ENCODE results near the gene CHSY1. TPM values are rescaled to one million over a fixed set of nuclear protein-coding genes. Genes with fewer than 3 reads are reported as not detected.

CHSY1 gene
- total RNA-seq, 2 experiments from 2014 or later: 5.8 to 6.7 TPM

DNA sequence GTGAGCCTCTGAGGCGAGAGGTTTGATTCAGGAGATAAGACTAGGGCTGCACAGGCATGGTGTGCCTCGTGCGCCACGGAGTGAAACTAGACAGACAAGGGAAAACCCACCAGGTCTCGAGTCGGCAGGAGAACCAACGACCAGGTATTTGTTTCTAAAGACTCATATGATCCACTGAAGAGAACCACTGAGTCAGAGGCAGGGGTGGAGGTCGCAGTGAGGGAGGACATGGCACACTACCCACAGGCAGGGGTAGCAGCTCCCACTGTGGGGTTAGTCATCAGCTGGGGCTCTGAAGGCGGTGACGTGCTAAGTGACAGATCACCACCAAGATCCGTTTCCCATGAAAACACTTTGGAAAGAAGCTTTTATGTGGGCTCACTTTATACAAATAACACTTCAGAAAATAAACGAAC lies 45.7 kb downstream of the CHSY1 start:
- TF ChIP-seq, protein P1, sequence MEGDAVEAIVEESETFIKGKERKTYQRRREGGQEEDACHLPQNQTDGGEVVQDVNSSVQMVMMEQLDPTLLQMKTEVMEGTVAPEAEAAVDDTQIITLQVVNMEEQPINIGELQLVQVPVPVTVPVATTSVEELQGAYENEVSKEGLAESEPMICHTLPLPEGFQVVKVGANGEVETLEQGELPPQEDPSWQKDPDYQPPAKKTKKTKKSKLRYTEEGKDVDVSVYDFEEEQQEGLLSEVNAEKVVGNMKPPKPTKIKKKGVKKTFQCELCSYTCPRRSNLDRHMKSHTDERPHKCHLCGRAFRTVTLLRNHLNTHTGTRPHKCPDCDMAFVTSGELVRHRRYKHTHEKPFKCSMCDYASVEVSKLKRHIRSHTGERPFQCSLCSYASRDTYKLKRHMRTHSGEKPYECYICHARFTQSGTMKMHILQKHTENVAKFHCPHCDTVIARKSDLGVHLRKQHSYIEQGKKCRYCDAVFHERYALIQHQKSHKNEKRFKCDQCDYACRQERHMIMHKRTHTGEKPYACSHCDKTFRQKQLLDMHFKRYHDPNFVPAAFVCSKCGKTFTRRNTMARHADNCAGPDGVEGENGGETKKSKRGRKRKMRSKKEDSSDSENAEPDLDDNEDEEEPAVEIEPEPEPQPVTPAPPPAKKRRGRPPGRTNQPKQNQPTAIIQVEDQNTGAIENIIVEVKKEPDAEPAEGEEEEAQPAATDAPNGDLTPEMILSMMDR (IDR thresholded peaks at IDR 0.05): no peak
- ChIA-PET POLR2A (no interaction called here), CTCF (interaction anchor here (0.5 to 1.5 kb wide), 2 partner anchors 16 to 25 kb away, joined by 3 to 4 read pairs; no protein-coding TSS in a partner anchor)
- Mint-ChIP-seq H3K36me3 (ENCODE audit: low read depth) (no peaks in the 10 kb centered on the region), H3K4me3 (peak overlapping the region; percentile 85), H3K9me3 (no peaks in the 10 kb centered on the region), H3K27ac (peak overlapping the region; percentile 76), H3K4me1 (ENCODE audit: low read depth) (peaks cover 76% of the 10 kb centered on the region), H3K27me3 (no peaks in the 10 kb centered on the region)
- DNase-seq (peak; percentile 14 to 80 (median 58)), ATAC-seq (ENCODE audit: poor library complexity) (peak; percentile 93)
- Histone ChIP-seq H3K4me1 (ENCODE audit: insufficient read depth, low read length) (peaks cover 17% of the 10 kb centered on the region), H3K4me3 (ENCODE audit: low read length) (peak overlapping the region; percentile 35), H3K9me3 (ENCODE audit: control insufficient read depth in 1 of 2, insufficient read depth in 1 of 2, low read length in 2 of 2) (no peaks in the 10 kb centered on the region), H3K36me3 (ENCODE audit: insufficient read depth, low read length) (no peaks in the 10 kb centered on the region), H3K27ac (ENCODE audit: low read depth in 1 of 2, low read length in 2 of 2) (no peak overlapping the region), H3K27me3 (ENCODE audit: control insufficient read depth in 1 of 2, insufficient read depth in 2 of 2, low read length in 2 of 2) (no peaks in the 10 kb centered on the region)
- intact Hi-C loops (cut with DNase I, micrococcal nuclease): loop anchor here in 1 of 2 experiments (5.0 kb wide), 1 partner anchor 36 kb away; no protein-coding TSS in a partner anchor

DNA sequence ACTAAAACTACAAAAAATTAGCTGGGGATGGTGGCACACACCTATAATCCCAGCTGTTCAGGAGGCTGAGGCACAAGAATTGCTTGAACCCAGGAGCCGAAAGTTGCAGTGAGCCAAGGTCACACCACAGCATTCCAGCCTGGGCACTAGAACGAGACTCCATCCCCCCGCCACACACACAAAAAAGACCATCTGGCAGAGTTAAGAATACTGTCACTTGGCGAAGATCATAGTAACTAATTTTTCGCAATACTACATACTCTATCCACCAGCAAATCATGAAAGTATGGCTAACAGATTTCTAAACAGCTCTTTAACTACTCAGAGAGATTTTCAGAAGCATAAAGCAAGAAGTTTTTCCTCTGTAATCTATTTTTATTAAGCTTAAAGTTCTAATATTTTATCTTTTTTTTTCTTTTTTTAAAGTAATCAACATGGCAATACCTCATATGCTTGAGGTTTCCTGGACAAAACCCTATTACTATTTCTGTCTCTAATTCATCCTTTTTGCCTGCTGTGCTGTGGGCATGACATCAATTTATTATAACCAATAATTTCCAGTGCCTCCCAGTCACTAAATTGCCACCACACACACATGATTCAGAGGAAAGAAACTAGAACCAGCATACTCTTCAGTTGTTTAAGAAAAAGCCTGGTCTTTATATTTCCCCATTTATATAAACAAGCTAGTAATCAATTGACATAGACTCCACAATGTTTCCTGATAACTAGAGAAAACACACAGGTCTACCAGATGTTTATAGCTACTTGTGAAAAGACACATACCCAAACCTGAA lies 46.9 kb downstream of the CHSY1 start:
- no peaks in the 10 kb centered on the region for H3K9me3 ChIP-seq (ENCODE audit: control insufficient read depth in 1 of 2, insufficient read depth in 1 of 2, low read length in 2 of 2)
- H3K36me3 Mint-ChIP-seq (ENCODE audit: low read depth): no peaks in the 10 kb centered on the region
- no peak overlapping the region for H3K4me3 ChIP-seq (ENCODE audit: low read length)
- CTCF ChIA-PET: interaction anchor here (1.5 kb wide), 1 partner anchor 17 kb away, joined by 4 read pairs; no protein-coding TSS in a partner anchor
- peaks cover 27% of the 10 kb centered on the region for H3K4me1 ChIP-seq (ENCODE audit: insufficient read depth, low read length)
- ATAC-seq (ENCODE audit: poor library complexity) (no peak), DNase-seq (no peak)
- H3K36me3 ChIP-seq (ENCODE audit: insufficient read depth, low read length): no peaks in the 10 kb centered on the region
- intact Hi-C loops (cut with DNase I, micrococcal nuclease): loop anchor here in 1 of 2 experiments (5.0 kb wide), 1 partner anchor 37 kb away; no protein-coding TSS in a partner anchor
- peaks cover 82% of the 10 kb centered on the region for H3K4me1 Mint-ChIP-seq (ENCODE audit: low read depth)
- POLR2A ChIA-PET: interaction anchor here (0.8 to 1.2 kb wide), 2 partner anchors 35 to 38 kb away, joined by 3 read pairs; no protein-coding TSS in a partner anchor
- no peaks in the 10 kb centered on the region for H3K27me3 ChIP-seq (ENCODE audit: control insufficient read depth in 1 of 2, insufficient read depth in 2 of 2, low read length in 2 of 2)
- TF ChIP-seq, protein P1 (IDR thresholded peaks at IDR 0.05): no peak
- no peak overlapping the region for H3K4me3 Mint-ChIP-seq
- no peak overlapping the region for H3K27ac Mint-ChIP-seq
- no peaks in the 10 kb centered on the region for H3K9me3 Mint-ChIP-seq
- no peaks in the 10 kb centered on the region for H3K27me3 Mint-ChIP-seq
- no peak overlapping the region for H3K27ac ChIP-seq (ENCODE audit: low read depth in 1 of 2, low read length in 2 of 2)

DNA sequence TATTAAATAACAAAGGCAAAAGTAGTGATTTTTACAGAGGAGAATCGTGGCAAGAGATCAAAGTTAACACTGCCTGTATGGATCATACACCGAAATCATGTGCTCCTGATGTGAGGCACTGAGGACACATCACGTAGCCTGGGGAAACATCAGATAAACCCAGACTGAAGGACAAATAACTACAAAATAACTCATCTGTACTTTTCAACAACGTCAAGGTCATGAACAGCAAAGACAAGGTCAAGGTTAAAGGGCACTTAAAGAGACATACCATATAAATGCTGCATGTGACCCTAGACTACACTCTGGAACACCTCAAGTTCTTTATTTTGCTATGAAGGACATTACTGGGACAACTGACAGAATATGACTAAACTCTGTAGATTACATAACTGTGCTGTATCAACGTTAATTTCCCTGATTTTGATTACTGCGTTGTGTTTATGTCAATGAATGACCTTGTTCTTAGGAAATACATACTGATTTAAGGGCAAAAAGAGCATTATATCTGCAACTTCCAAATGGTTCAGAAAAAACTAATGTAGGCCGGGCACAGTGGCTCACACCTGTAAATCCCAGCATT lies 48.1 kb downstream of the CHSY1 start:
- intact Hi-C loops (cut with DNase I, micrococcal nuclease): no loop called here
- H3K27me3 Mint-ChIP-seq: no peaks in the 10 kb centered on the region
- H3K4me1 Mint-ChIP-seq (ENCODE audit: low read depth): peaks cover 81% of the 10 kb centered on the region
- no peak for ATAC-seq (ENCODE audit: poor library complexity)
- peak in 1 of 14 experiments; percentile 13 for DNase-seq
- no peaks in the 10 kb centered on the region for H3K9me3 ChIP-seq (ENCODE audit: control insufficient read depth in 1 of 2, insufficient read depth in 1 of 2, low read length in 2 of 2)
- H3K36me3 ChIP-seq (ENCODE audit: insufficient read depth, low read length): no peaks in the 10 kb centered on the region
- H3K27me3 ChIP-seq (ENCODE audit: control insufficient read depth in 1 of 2, insufficient read depth in 2 of 2, low read length in 2 of 2): no peaks in the 10 kb centered on the region
- H3K27ac Mint-ChIP-seq: no peak overlapping the region
- H3K9me3 Mint-ChIP-seq: no peaks in the 10 kb centered on the region
- no peaks in the 10 kb centered on the region for H3K36me3 Mint-ChIP-seq (ENCODE audit: low read depth)
- TF ChIP-seq, protein P1 (IDR thresholded peaks at IDR 0.05): no peak
- no peak overlapping the region for H3K27ac ChIP-seq (ENCODE audit: low read depth in 1 of 2, low read length in 2 of 2)
- POLR2A ChIA-PET: no interaction called here
- CTCF ChIA-PET: no interaction called here
- H3K4me3 ChIP-seq (ENCODE audit: low read length): no peak overlapping the region
- peaks cover 36% of the 10 kb centered on the region for H3K4me1 ChIP-seq (ENCODE audit: insufficient read depth, low read length)
- H3K4me3 Mint-ChIP-seq: no peak overlapping the region
